Measurements from ENCODE around the gene ZNF408.

Gene ZNF408

GRCh38 chr11:46736615-46737014 is 35.8 kb downstream of the ZNF408 start:
- H3K9ac ChIP-seq (ENCODE audit: low read depth in 1 of 2, low read length in 2 of 2): no peak overlapping the region

GRCh38 chr11:46737699-46738098 is 36.9 kb downstream of the ZNF408 start:
- H3K27me3 ChIP-seq (ENCODE audit: control insufficient read depth in 1 of 2, insufficient read depth in 2 of 2, low read length in 2 of 2): no peaks in the 10 kb centered on the region
- H3K9ac ChIP-seq (ENCODE audit: low read depth in 1 of 2, low read length in 2 of 2): no peak overlapping the region

More at GRCh38 chr11:46736615-46737014, 35.8 kb downstream of the ZNF408 start:
- Histone ChIP-seq H3K27ac (ENCODE audit: low read depth, low read length) (no peak overlapping the region), H3K4me3 (ENCODE audit: low read depth in 1 of 2, low read length in 2 of 2) (no peak overlapping the region), H3K9me3 (ENCODE audit: control insufficient read depth in 1 of 2, low read length in 2 of 2) (no peaks in the 10 kb centered on the region), H3K36me3 (ENCODE audit: control insufficient read depth in 1 of 2, insufficient read depth in 2 of 2, low read length in 2 of 2) (peaks cover 0 to 2% of the 10 kb centered on the region in 2 donors), H3K27me3 (ENCODE audit: control insufficient read depth in 1 of 2, insufficient read depth in 2 of 2, low read length in 2 of 2) (no peaks in the 10 kb centered on the region), H3K4me1 (ENCODE audit: control insufficient read depth in 1 of 2, insufficient read depth in 2 of 2, low read length in 2 of 2) (no peaks in the 10 kb centered on the region)

GRCh38 chr11:46738887-46739286 is 38.1 kb downstream of the ZNF408 start:
- Histone ChIP-seq H3K36me3 (ENCODE audit: control insufficient read depth in 1 of 2, insufficient read depth in 2 of 2, low read length in 2 of 2) (peaks cover 15 to 25% of the 10 kb centered on the region in 2 donors), H3K9me3 (ENCODE audit: control insufficient read depth in 1 of 2, low read length in 2 of 2) (no peaks in the 10 kb centered on the region), H3K9ac (ENCODE audit: low read depth in 1 of 2, low read length in 2 of 2) (no peak overlapping the region), H3K4me1 (ENCODE audit: control insufficient read depth in 1 of 2, insufficient read depth in 2 of 2, low read length in 2 of 2) (no peaks in the 10 kb centered on the region), H3K27ac (ENCODE audit: low read depth, low read length) (no peak overlapping the region), H3K27me3 (ENCODE audit: control insufficient read depth in 1 of 2, insufficient read depth in 2 of 2, low read length in 2 of 2) (no peaks in the 10 kb centered on the region), H3K4me3 (ENCODE audit: low read depth in 1 of 2, low read length in 2 of 2) (no peak overlapping the region)

More at GRCh38 chr11:46737699-46738098, 36.9 kb downstream of the ZNF408 start:
- H3K4me1 ChIP-seq (ENCODE audit: control insufficient read depth in 1 of 2, insufficient read depth in 2 of 2, low read length in 2 of 2): no peaks in the 10 kb centered on the region
- no peak overlapping the region for H3K27ac ChIP-seq (ENCODE audit: low read depth, low read length)
- H3K9me3 ChIP-seq (ENCODE audit: control insufficient read depth in 1 of 2, low read length in 2 of 2): no peaks in the 10 kb centered on the region
- peaks cover 3 to 13% of the 10 kb centered on the region in 2 donors for H3K36me3 ChIP-seq (ENCODE audit: control insufficient read depth in 1 of 2, insufficient read depth in 2 of 2, low read length in 2 of 2)
- no peak overlapping the region for H3K4me3 ChIP-seq (ENCODE audit: low read depth in 1 of 2, low read length in 2 of 2)

- Histone ChIP-seq H3K27ac (ENCODE audit: low read depth, low read length) (no peak overlapping the region), H3K4me3 (ENCODE audit: low read depth in 1 of 2, low read length in 2 of 2) (no peak overlapping the region), H3K36me3 (ENCODE audit: control insufficient read depth in 1 of 2, insufficient read depth in 2 of 2, low read length in 2 of 2) (peaks cover 28 to 54% of the 10 kb centered on the region in 2 donors), H3K9me3 (ENCODE audit: control insufficient read depth in 1 of 2, low read length in 2 of 2) (no peaks in the 10 kb centered on the region), H3K9ac (ENCODE audit: low read depth in 1 of 2, low read length in 2 of 2) (no peak overlapping the region), H3K4me1 (ENCODE audit: control insufficient read depth in 1 of 2, insufficient read depth in 2 of 2, low read length in 2 of 2) (no peaks in the 10 kb centered on the region), H3K27me3 (ENCODE audit: control insufficient read depth in 1 of 2, insufficient read depth in 2 of 2, low read length in 2 of 2) (no peaks in the 10 kb centered on the region)
Observed at GRCh38 chr11:46741600-46742484, 41.0 kb downstream of the ZNF408 start.

- H3K27me3 ChIP-seq (ENCODE audit: control insufficient read depth in 1 of 2, insufficient read depth in 2 of 2, low read length in 2 of 2): no peaks in the 10 kb centered on the region
- peaks cover 28 to 65% of the 10 kb centered on the region in 2 donors for H3K36me3 ChIP-seq (ENCODE audit: control insufficient read depth in 1 of 2, insufficient read depth in 2 of 2, low read length in 2 of 2)
- H3K4me3 ChIP-seq (ENCODE audit: low read depth in 1 of 2, low read length in 2 of 2): no peak overlapping the region
- H3K27ac ChIP-seq (ENCODE audit: low read depth, low read length): no peak overlapping the region
- no peaks in the 10 kb centered on the region for H3K9me3 ChIP-seq (ENCODE audit: control insufficient read depth in 1 of 2, low read length in 2 of 2)
- H3K4me1 ChIP-seq (ENCODE audit: control insufficient read depth in 1 of 2, insufficient read depth in 2 of 2, low read length in 2 of 2): no peaks in the 10 kb centered on the region
- H3K9ac ChIP-seq (ENCODE audit: low read depth in 1 of 2, low read length in 2 of 2): no peak overlapping the region
Observed at GRCh38 chr11:46743043-46743442, 42.2 kb downstream of the ZNF408 start.

- no peak overlapping the region for H3K27ac ChIP-seq (ENCODE audit: low read depth, low read length)
- H3K27me3 ChIP-seq (ENCODE audit: control insufficient read depth in 1 of 2, insufficient read depth in 2 of 2, low read length in 2 of 2): no peaks in the 10 kb centered on the region
- no peak overlapping the region for H3K4me3 ChIP-seq (ENCODE audit: low read depth in 1 of 2, low read length in 2 of 2)
- H3K9me3 ChIP-seq (ENCODE audit: control insufficient read depth in 1 of 2, low read length in 2 of 2): no peaks in the 10 kb centered on the region
- peaks cover 28 to 68% of the 10 kb centered on the region in 2 donors for H3K36me3 ChIP-seq (ENCODE audit: control insufficient read depth in 1 of 2, insufficient read depth in 2 of 2, low read length in 2 of 2)
- H3K4me1 ChIP-seq (ENCODE audit: control insufficient read depth in 1 of 2, insufficient read depth in 2 of 2, low read length in 2 of 2): no peaks in the 10 kb centered on the region
- no peak overlapping the region for H3K9ac ChIP-seq (ENCODE audit: low read depth in 1 of 2, low read length in 2 of 2)
Observed at GRCh38 chr11:46743693-46744339, 43.0 kb downstream of the ZNF408 start.

- peaks cover 33 to 77% of the 10 kb centered on the region in 2 donors for H3K36me3 ChIP-seq (ENCODE audit: control insufficient read depth in 1 of 2, insufficient read depth in 2 of 2, low read length in 2 of 2)
- H3K27ac ChIP-seq (ENCODE audit: low read depth, low read length): no peak overlapping the region
Observed at GRCh38 chr11:46745328-46745727, 44.5 kb downstream of the ZNF408 start.

GRCh38 chr11:46745995-46746394 is 45.2 kb downstream of the ZNF408 start:
- Histone ChIP-seq H3K27ac (ENCODE audit: low read depth, low read length) (no peak overlapping the region), H3K4me1 (ENCODE audit: control insufficient read depth in 1 of 2, insufficient read depth in 2 of 2, low read length in 2 of 2) (no peaks in the 10 kb centered on the region), H3K9me3 (ENCODE audit: control insufficient read depth in 1 of 2, low read length in 2 of 2) (no peaks in the 10 kb centered on the region), H3K9ac (ENCODE audit: low read depth in 1 of 2, low read length in 2 of 2) (no peak overlapping the region), H3K36me3 (ENCODE audit: control insufficient read depth in 1 of 2, insufficient read depth in 2 of 2, low read length in 2 of 2) (peaks cover 39 to 84% of the 10 kb centered on the region in 2 donors), H3K27me3 (ENCODE audit: control insufficient read depth in 1 of 2, insufficient read depth in 2 of 2, low read length in 2 of 2) (no peaks in the 10 kb centered on the region), H3K4me3 (ENCODE audit: low read depth in 1 of 2, low read length in 2 of 2) (no peak overlapping the region)

More at GRCh38 chr11:46745328-46745727, 44.5 kb downstream of the ZNF408 start:
- no peak overlapping the region for H3K4me3 ChIP-seq (ENCODE audit: low read depth in 1 of 2, low read length in 2 of 2)
- H3K9me3 ChIP-seq (ENCODE audit: control insufficient read depth in 1 of 2, low read length in 2 of 2): no peaks in the 10 kb centered on the region
- no peaks in the 10 kb centered on the region for H3K4me1 ChIP-seq (ENCODE audit: control insufficient read depth in 1 of 2, insufficient read depth in 2 of 2, low read length in 2 of 2)
- H3K27me3 ChIP-seq (ENCODE audit: control insufficient read depth in 1 of 2, insufficient read depth in 2 of 2, low read length in 2 of 2): no peaks in the 10 kb centered on the region
- no peak overlapping the region for H3K9ac ChIP-seq (ENCODE audit: low read depth in 1 of 2, low read length in 2 of 2)

- no peak overlapping the region for H3K9ac ChIP-seq (ENCODE audit: low read depth in 1 of 2, low read length in 2 of 2)
- no peaks in the 10 kb centered on the region for H3K4me1 ChIP-seq (ENCODE audit: control insufficient read depth in 1 of 2, insufficient read depth in 2 of 2, low read length in 2 of 2)
- peaks cover 43 to 83% of the 10 kb centered on the region in 2 donors for H3K36me3 ChIP-seq (ENCODE audit: control insufficient read depth in 1 of 2, insufficient read depth in 2 of 2, low read length in 2 of 2)
- no peak overlapping the region for H3K4me3 ChIP-seq (ENCODE audit: low read depth in 1 of 2, low read length in 2 of 2)
- no peaks in the 10 kb centered on the region for H3K9me3 ChIP-seq (ENCODE audit: control insufficient read depth in 1 of 2, low read length in 2 of 2)
- H3K27ac ChIP-seq (ENCODE audit: low read depth, low read length): no peak overlapping the region
- no peaks in the 10 kb centered on the region for H3K27me3 ChIP-seq (ENCODE audit: control insufficient read depth in 1 of 2, insufficient read depth in 2 of 2, low read length in 2 of 2)
Observed at GRCh38 chr11:46747150-46747549, 46.3 kb downstream of the ZNF408 start.

Measured in duodenal mucosa (tissue), 2 donors.